NCI-H2081 treated with DMSO at 0.1 percent for 48 hours (cell line): ENCODE data around the gene MTA1.

Experiments
- DNase-seq: peaks from one replicate; lab custom pipeline; 2025; lab: John Stamatoyannopoulos, UW

MTA1 gene

DNA sequence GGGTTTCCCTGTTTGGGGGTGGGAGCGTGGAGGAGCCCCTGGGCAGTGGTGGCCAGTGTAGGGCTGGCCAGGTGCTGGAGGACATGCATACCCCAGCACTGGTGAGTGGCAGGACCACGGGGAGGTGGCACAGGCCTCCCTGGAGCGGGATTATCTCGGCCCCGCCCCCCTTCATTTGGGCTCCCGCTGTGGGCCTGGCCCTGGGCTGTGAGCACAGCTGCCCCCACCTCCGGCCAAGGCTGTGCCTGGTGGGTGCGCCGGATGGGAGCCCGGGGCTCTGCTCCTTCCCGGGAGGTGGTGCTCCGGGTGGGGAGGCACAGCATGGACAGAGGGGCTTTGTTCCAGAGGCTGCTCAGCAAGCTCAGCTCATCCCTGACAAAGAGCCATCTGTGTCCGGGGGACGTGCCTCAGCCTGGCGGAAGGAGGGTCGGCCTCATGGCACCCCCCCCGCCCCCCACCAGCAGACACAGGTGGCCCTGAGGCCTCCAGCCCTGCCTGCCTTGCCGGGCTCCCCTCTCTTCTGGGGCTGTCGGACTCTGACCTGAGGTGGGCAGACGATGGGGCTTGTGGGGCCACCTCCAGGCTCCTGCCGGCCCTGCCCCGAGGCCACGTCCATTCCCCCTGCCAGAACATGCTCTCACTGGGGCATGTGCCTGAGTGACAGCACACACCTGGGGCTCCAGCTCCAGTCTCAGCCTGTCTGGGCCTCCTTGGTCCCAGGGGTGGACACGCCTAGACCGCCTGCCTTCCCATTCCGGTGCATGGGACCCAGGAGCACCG lies 79.8 kb downstream of the MTA1 start:
- DNase-seq = no peak

DNA sequence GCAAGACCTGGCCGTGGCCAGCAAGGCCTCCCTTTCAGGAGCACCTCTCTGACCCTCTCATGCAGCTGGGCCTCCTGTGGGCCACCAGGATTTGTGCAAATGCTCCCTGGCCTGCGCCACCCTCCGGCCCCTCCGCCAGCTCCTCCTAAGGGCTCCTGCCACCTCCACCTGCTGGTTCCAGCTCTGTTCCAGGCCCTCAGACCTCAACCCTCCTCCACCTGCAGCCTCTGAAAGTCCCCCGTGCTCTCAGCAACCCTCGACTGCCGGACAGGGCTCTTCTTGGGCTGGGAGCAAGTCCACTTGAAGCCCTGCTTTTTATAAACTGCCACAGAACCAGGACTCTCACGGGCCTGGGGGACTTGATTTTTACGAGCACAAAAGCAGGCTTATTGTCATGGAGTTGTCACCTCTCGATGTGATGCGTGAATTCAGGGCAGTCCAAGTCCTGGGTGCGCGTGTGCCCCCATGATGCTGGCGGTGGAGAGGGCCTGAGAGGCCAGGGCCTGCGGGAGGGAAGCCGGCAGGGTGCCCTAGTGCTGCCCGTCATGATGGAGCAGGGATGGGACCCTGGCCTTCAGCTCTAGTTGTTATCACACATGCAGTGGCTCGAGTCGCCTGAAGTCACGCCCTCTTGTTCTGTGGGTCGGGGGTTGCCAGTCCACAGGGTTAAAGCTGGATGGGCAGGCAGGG lies 80.6 kb downstream of the MTA1 start:
- DNase-seq = no peak

DNA sequence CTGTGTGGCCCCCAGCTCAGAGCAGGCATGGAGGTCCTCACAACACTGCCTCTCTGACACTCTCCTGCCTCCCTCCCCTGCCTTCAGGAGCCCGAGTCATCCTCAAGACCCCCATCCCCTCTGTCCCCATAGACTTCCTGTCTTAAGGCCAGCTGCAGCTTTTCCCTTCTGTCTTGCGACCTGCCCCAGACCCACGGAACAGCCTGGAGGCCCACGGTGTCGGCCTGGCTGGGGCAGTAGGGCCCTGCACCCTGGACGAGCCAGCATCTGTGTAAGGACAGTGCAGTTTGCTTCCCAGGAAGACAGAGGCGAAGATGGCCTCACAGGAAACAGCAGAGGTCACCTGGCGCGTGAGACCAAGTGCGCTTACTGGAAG lies 81.1 kb downstream of the MTA1 start:
- no peak for DNase-seq

DNA sequence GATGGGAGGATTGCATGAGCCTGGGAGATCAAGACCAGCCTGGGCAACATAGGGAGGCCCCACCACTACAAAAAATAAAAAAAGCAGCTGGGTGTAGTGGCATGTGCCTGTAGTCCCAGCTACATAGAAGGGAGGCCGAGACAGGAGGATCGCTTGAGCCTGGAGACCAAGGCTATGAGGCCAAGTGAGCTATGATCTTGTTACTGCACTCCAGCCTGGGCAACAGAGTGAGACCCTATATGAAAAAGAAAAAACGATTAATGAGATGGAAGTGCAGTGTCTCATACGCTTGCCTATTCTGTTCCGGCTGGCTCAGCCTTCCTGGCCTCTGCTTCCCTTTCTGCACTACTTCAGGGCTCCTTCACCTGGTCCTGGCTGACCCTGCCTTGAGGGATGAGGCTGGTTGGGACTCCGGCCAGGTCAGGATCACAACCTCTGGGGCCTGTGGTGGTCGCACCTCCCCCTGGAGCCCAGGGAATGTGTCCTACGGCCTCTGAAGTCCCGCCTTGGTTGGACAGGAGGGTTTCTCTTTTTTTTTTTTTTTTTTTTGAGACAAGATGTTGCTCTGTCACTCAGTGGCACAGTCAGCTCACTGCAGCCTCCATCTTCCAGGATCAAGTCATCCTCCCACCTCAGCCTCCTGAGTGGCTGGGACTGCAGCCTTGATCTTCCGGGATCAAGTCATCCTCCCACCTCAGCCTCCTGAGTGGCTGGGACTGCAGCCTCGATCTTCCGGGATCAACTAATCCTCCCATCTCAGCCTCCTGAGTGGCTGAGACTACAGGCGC lies 82.1 kb downstream of the MTA1 start:
- no peak for DNase-seq

DNA sequence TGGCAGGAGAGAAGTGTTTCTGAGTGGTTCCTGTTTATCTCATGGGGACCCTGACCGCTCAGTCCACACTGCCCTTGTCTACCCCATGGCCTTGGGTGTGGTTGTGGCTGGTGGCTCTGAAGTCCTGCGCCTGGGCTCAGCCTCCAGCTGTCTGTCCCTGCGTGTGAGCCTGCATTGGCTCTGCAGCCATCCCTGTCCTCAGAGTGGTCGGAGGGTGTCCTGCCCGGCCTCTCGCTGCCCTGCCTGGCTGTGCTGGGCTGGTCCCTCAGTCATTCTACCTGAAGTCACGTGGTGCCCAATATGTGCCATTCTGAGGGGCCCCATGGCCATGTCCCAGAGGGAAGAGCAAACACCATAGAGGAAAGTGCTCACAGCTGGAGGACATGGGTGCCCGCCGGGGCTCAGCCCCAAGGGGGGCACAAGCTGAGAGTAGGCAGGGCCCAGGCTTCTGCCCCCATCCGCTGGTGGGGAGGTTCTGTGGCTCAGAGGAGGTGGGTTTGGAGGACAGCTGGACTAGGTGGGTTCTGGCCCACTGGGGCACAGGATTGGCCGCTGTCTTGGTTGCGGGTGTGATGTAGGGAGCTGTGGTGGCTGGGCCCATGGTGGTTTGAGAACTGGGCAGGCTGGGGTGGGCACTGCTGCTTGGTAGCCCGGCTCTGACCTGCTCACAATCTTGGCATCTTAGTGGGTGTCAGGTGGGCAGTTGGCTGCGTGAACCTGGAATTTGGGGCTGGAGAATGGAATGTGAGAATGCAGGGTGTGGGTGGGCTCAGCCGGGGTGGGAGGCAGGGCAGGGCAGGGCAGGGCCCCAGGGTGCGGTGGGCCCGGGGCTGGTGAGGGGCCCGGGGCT lies 83.0 kb downstream of the MTA1 start:
- DNase-seq = no peak

DNA sequence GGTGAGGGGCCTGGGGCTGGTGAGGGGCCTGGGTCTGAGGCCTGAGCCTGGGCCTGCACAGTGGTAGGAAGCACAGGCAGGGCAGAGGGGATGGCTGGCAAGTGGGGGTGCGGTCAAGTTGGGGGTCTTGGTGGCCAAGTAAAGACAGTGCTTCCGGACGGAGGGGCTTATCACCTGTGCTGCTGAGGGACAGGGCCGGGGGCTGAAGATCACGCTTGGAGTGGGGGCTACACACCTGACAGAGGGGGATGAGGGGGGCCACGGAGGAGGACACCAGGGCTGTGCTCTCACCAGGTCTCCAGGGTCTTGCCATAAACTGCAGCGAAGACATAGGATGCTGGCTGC lies 83.6 kb downstream of the MTA1 start:
- DNase-seq = no peak

DNA sequence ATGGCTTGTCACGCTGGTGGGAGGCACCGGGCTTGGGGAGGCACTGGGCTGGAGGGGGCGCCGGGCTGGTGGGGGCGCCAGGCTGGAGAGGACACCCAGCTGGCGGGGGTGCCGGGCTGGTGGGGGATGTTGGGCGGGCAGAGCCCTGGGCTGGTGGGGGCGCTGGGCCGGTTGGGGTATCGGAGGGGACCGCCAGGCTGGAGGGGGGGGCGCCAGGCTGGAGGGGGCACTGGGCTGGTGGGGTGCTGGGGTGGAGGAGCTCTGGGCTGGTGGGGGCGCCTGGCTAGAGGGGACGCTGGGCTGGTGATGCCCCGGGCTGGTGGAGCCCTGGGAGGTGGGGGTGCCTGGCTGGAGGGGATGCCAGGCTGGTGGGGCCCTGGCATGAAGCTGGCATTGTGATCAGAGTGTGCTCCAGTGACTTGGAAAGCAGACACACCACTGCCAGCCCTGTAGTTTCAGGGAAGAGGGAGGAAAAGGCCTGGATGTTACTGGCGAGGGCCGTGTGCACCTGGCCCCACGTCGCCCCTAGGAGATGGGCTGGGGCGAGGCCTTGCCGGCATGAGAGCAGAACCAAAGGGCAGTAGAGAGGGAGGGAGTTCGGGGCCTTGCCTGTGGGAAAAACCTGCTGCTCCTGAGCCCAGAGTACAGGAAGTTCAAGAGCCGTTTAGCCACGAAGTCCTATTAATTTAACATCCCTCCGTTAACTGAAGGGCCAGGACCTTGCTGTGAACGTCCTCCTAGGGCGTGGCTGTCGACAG lies 84.5 kb downstream of the MTA1 start:
- no peak for DNase-seq

DNA sequence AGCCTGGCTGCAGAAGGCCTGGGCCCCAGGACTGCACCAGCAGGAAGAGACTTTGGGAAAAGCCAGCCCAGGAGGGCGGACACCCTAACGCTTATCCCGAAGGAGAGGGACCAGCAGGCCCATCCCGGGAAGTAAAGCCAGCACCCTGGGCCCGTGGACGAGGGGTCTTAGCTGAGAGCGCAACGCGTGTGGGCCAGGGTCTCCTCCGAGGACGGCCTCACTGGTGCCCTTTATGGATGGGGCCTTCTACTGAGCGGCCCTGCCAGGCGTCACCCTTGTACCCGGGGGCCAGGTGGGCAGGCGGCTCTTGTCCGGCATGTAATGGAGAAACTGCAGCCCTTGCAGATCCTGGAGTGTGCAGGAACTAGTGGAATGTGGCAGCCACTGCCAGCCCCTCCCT lies 85.5 kb downstream of the MTA1 start:
- no peak for DNase-seq

DNA sequence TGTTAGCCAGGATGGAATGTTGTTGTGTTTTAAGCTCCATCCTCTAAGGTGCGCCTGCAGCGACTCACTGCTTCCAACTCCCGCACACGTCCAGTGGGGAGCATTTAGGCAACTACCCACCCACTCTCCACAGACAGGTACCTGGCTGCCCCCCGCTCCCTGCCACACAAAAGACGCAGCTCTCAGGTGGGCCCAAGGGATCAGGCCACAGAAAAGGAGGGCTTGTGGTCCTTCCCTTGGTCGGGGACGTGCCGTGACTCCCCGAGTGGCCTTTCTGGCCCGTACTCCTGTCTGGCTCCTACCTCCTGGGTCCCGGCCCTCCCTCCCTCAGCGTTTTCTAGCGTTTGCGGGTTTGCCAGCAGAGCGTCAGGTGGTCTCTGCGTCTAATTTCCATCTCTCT lies 87.6 kb downstream of the MTA1 start:
- no peak for DNase-seq

DNA sequence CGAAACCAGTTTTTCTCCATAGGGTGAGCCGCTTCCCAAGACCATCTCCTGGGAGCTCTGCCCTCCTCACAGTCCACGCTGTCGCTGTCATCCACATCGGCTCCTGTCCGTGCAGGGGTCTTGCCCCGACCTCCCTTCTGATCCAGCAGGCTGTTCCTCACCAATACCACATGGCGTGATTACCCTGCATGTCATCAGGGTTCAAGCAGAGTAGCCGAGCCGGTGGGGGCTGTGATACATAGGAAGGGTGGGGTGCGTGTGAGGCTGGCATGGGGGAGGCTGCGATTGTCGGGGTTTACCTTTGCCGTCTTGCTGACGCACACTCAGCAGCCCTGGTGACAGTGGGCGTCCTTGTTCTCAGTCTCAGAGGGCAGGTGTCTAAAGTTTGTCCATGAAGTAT lies 88.4 kb downstream of the MTA1 start:
- no peak for DNase-seq

DNA sequence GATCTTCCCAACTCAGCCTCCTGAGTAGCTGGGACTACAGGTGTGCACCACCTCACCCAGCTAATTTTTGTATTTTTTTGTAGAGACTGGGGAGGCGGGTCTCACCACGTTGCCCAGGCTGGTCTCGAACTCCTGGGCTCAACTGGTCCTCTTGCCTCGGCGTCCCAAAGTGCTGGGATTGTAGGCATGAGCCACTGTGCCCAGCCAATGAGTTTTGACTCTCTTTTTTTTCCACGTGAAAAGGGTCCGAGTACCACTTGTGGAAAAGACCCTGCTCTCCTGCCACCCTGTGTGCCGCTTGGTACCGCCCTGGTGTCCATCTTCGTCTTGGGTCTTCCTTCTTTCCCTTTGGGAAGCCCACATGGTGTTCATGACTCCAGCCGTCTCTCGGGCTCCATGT lies 89.0 kb downstream of the MTA1 start:
- DNase-seq = no peak

DNA sequence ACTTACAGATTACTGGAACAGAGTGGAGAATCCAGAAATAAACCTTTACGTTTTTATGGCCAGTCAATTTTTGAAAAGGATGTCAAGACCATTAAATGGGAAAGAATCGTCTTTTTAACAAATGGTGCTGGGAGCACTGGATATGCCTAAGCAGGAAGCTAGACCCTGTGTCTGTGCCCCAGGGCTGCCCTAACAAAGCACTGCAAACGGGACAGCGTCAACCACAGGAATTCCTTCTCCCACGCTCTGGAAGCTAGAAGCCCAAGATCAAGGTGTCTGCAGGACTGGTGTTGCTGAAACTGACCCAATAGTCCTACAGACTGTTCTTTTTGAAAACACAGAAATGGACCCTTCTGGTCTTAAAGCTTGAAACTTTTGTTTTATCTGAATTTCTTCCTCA lies 97.5 kb downstream of the MTA1 start:
- no peak for DNase-seq

DNA sequence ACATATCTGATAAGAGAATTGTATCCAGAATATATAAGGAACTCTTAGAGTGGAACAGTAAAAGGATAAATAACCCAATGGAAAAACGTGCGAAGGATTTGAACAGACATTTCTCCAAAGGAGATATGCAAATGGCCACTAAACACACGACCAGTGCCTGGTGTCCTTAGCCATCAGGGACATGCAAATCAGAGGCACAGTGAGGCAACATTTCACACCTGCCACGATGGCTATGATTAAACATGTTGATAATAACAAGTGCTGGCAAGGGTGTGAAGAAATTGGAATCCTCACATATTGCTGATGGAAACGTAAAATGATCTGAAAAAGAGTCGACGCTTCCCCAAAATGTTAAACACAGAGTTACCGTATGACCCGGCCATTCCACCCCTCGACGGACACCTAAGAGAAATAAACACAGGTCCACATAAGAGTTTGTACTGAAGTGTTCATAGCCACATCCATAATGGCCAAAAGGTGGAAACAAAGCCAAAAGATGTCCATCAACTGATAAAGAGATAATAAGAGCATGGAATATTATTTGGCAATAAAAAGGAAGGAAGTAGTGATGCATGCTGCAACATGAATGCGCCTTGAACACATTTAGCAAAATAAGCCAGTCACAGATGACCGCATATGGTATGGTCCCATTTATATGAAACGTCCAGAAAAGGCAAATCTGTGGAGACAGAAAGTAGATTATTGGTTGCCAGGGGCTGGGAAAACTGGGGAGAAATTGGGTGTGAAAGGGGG lies 100.5 kb downstream of the MTA1 start:
- no peak for DNase-seq
